K562 (cell line): ENCODE results near the gene SYT6.

ENCODE experiments used
- ARID2 ChIP-seq: fragments of 450-650 bp; IDR thresholded peaks from 2 replicates; pipeline ENCODE4 v1.6.1; 2017; ENCODE audit warnings: antibody characterized with exemption, mild to moderate bottlenecking
- CHD1 ChIP-seq: fragments of 200-600 bp; sonication (generic); IDR thresholded peaks from one replicate; pipeline ENCODE4 v1.6.1; 2012; ENCODE audit warnings: mild to moderate bottlenecking, moderate library complexity, low read length, inconsistent platforms
- HNRNPL ChIP-seq: fragments of 200-400 bp; formaldehyde crosslinking; IDR thresholded peaks from 2 replicates; pipeline ENCODE4 v1.6.1; 2017; ENCODE audit warnings: low read depth, mild to moderate bottlenecking, low read length
- KDM5B ChIP-seq: fragments of 200-600 bp; sonication (generic); IDR thresholded peaks from 2 replicates; pipeline ENCODE4 v1.6.1; 2012; ENCODE audit warnings: low read depth, mild to moderate bottlenecking, moderate library complexity, low read length, control low read depth, inconsistent platforms; ENCODE audit not compliant: insufficient replicate concordance
- POLR2A ChIP-seq: fragments of 450-650 bp; conservative IDR thresholded peaks from 2 replicates; pipeline ENCODE4 v1.6.1; 2016
- RNF2 ChIP-seq: sonication (generic); IDR thresholded peaks from 2 replicates; pipeline ENCODE4 v1.6.1; 2016
- U2AF1 ChIP-seq: fragments of 200-400 bp; formaldehyde crosslinking; optimal IDR thresholded peaks from 2 replicates; pipeline ENCODE3; 2017; ENCODE audit warnings: mild to moderate bottlenecking, low read depth, low read length, moderate library complexity
- ZNF274 ChIP-seq: IDR thresholded peaks from 2 replicates; pipeline ENCODE4 v1.6.1; 2011; ENCODE audit warnings: low read depth, mild to moderate bottlenecking, low read length, moderate library complexity, borderline replicate concordance
- TF ChIP-seq, protein P1 (sequence below), 3 experiments: IDR thresholded peaks in 2 of 3; conservative IDR thresholded peaks in 1 of 3; 2 replicates each; pipeline ENCODE4 v1.5.1; 2011 to 2012; ENCODE audit warnings: low read length in 3 of 3, mild to moderate bottlenecking in 3 of 3, control low read depth in 2 of 3, improper control_type of control experiment in 1 of 3, inconsistent platforms in 1 of 3, low read depth in 1 of 3, mixed read lengths in 1 of 3, moderate library complexity in 1 of 3; ENCODE audit not compliant: insufficient read depth in 2 of 3

DNA sequence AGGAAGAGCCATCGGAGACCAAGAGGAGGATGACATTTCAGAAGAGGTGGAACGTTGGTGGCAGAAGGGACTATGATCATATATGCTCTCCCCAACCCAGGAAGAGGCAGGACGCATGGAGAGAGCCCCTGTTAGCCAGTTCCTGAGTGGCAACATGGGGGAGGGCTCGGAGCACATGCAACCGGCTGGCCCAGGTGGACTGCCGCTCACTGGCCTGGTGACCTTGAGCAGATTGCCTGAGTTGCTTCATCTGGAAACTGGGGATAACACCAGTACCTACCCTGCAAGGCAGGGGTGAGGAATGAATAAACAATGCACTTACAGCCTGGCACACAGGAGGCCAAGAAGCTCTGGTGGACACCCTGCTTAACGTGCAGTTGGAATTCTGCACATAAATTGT lies 29.0 kb downstream of the SYT6 start:
- TF ChIP-seq ZNF274 = no peak
- no peak for TF ChIP-seq ARID2
- TF ChIP-seq, protein P1, sequence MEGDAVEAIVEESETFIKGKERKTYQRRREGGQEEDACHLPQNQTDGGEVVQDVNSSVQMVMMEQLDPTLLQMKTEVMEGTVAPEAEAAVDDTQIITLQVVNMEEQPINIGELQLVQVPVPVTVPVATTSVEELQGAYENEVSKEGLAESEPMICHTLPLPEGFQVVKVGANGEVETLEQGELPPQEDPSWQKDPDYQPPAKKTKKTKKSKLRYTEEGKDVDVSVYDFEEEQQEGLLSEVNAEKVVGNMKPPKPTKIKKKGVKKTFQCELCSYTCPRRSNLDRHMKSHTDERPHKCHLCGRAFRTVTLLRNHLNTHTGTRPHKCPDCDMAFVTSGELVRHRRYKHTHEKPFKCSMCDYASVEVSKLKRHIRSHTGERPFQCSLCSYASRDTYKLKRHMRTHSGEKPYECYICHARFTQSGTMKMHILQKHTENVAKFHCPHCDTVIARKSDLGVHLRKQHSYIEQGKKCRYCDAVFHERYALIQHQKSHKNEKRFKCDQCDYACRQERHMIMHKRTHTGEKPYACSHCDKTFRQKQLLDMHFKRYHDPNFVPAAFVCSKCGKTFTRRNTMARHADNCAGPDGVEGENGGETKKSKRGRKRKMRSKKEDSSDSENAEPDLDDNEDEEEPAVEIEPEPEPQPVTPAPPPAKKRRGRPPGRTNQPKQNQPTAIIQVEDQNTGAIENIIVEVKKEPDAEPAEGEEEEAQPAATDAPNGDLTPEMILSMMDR (IDR thresholded peaks at IDR 0.05 in 2 of 3, conservative IDR thresholded peaks at IDR 0.05 in 1 of 3; ENCODE audit: insufficient read depth in 2 of 3, low read depth in 1 of 3, low read length in 3 of 3) = no peak
- no peak for TF ChIP-seq POLR2A
- no peak for TF ChIP-seq U2AF1
- no peak for TF ChIP-seq CHD1
- TF ChIP-seq HNRNPL = no peak
- TF ChIP-seq KDM5B = no peak
- TF ChIP-seq RNF2 = no peak
